ENCODE measurements around the gene CHL1. TPM values are rescaled to one million over a fixed set of nuclear protein-coding genes. Genes with fewer than 3 reads are reported as not detected.
A peak's percentile ranks its signal among the peaks of the same experiment; 100 is the strongest.

The CHL1 gene
- total RNA-seq, 4 donors from 2014 or later = 28.2 to 49.2 (median 35.8) TPM

DNA sequence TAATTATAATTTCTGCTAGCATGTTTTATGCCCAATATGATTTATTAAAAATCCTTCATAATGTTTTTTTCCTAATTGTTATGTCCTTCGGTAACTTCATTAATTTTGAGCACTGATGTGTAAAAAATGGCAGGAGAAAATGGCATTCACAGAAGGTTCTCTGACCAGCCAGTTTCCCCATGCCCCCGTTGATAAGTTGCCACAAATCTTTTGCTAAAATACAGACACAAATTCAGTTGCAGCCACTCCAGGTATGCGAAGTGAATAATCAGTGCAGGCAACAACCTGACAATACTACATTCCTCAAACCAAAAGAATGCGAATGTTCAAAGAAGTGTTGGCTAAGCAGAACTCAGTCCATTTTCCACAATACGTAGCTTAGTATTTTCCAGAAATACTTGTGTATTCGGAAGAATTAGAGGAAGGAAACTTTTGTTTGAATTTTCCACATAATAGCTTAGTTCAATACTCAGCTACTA is 32.7 kb downstream of the CHL1 start:
- H3K4me3 ChIP-seq = no peak overlapping the region
- WGBS, 2 donors (ENCODE audit: low coverage in 1 of 2) = 52 to 68% methylated on average over 6 of the region's 6 CpGs
- H3K27me3 ChIP-seq = peaks cover 1% of the 10 kb centered on the region
- TF ChIP-seq POLR2A (IDR thresholded peaks at IDR 0.05) (no peak), POLR2AphosphoS5 (IDR thresholded peaks at IDR 0.05) (no peak)
- H3K9me3 ChIP-seq = peaks cover 0 to under 1% (median 0%) of the 10 kb centered on the region in 3 donors
- no peak for ATAC-seq
- no peaks in the 10 kb centered on the region for H3K36me3 ChIP-seq
- no peaks in the 10 kb centered on the region for H3K4me1 ChIP-seq
- no peak overlapping the region for H3K27ac ChIP-seq

- ATAC-seq = no peak
- Histone ChIP-seq H3K36me3 (no peaks in the 10 kb centered on the region), H3K27ac (no peak overlapping the region), H3K27me3 (peaks cover 4% of the 10 kb centered on the region), H3K9me3 (no peaks in the 10 kb centered on the region), H3K4me3 (no peak overlapping the region), H3K4me1 (no peaks in the 10 kb centered on the region)
- 44 to 48% methylated on average over 3 to 4 of the region's 4 CpGs for WGBS, 2 donors (ENCODE audit: low coverage in 1 of 2)
- TF ChIP-seq POLR2A (IDR thresholded peaks at IDR 0.05) (no peak), CTCF (IDR thresholded peaks at IDR 0.05) (no peak), EP300 (IDR thresholded peaks at IDR 0.05) (no peak), POLR2AphosphoS5 (IDR thresholded peaks at IDR 0.05) (no peak)
These were observed 40.3 kb downstream of the CHL1 start for GRCh38 chr3:236881-237280.

DNA sequence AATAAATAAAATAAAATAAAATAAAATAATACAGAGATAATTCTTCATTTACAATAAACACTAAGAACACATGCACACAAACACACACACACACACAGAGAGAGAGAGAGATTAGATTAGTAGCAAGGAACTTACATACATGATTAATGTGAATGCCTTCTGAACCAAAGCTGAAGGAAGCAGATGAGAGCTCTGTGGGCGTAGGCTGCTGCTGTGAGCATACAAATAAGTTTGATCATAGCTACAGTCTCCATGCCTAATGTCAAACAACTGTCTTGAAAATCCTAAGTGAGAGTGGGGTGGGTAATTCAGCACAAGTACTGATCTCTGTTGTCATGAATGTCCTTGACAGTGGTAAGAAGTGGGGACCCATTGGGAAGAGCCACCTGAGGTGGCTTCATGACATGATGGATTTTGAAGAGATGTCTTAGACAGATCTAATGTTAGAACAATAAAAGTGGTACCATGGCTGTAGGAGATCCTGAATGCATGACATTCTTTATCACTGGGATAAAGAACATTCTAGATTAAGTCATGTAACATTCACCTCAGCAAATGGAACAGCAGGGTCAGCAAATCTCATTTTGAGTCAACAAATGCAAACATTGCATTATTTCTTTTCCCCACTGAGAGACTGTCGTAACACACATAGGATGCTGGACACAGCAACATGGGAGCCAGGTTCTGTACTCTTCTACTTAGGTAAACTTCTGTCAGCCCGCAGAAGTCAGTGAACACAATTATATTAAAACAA is 46.2 kb downstream of the CHL1 start:
- ATAC-seq = no peak
- Histone ChIP-seq H3K9me3 (no peaks in the 10 kb centered on the region), H3K4me3 (no peak overlapping the region), H3K36me3 (no peaks in the 10 kb centered on the region), H3K4me1 (no peaks in the 10 kb centered on the region), H3K27ac (no peak overlapping the region), H3K27me3 (no peaks in the 10 kb centered on the region)
- TF ChIP-seq POLR2AphosphoS5 (IDR thresholded peaks at IDR 0.05) (no peak), EP300 (IDR thresholded peaks at IDR 0.05) (no peak), CTCF (IDR thresholded peaks at IDR 0.05) (no peak)
- 88 to 93% methylated on average over 3 of the region's 3 CpGs for WGBS, 2 donors (ENCODE audit: low coverage in 1 of 2)

DNA sequence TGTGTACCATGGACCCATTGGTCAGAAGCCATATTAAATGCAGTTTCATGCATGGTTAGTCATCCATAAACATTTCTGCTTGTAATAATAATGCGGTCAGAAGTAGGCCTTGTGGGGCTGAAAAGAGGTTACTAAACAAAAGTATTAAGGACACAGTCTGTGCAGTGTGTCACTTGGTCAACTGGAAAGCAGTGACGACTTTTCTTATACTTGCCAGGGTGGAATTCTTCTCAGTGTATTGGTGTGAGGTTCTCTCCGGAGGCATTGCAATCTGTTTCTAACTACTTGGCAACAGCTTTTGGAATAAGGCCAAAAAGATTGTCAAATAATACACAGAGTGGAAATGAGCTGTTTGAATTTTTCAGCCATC is 46.8 kb downstream of the CHL1 start:
- WGBS, 2 donors (ENCODE audit: low coverage in 1 of 2) = 18 to 26% methylated on average over 2 to 3 of the region's 3 CpGs
- Histone ChIP-seq H3K27ac (no peak overlapping the region), H3K4me3 (no peak overlapping the region), H3K27me3 (no peaks in the 10 kb centered on the region), H3K9me3 (no peaks in the 10 kb centered on the region), H3K36me3 (no peaks in the 10 kb centered on the region), H3K4me1 (no peaks in the 10 kb centered on the region)
- peak; percentile 39 for ATAC-seq
- no peak for TF ChIP-seq POLR2AphosphoS5 (IDR thresholded peaks at IDR 0.05)
- TF ChIP-seq POLR2A (IDR thresholded peaks at IDR 0.05) = no peak
- TF ChIP-seq CTCF (IDR thresholded peaks at IDR 0.05) = no peak
- no peak for TF ChIP-seq EP300 (IDR thresholded peaks at IDR 0.05)

DNA sequence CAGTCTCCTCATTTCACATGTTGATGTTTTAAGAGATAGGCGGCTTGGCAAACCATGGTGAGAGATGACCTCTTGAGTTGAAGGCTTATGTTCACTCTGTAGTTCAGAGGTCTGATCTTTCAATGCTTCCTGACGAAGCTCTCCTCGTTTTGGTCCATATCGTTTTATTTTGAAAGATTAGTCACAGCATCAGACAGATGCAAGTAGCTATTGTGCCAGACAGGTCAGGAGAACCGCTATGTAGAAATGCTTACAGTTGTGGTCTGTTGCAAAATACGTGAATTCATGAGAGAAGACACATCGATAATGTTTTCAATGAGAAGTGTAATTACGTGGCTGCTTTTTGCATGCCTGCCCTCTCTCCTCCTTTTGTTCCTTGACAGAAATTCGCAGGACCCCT is 47.5 kb downstream of the CHL1 start:
- TF ChIP-seq EP300 (IDR thresholded peaks at IDR 0.05) (no peak), POLR2A (IDR thresholded peaks at IDR 0.05) (no peak), CTCF (IDR thresholded peaks at IDR 0.05) (no peak), POLR2AphosphoS5 (IDR thresholded peaks at IDR 0.05) (no peak)

More for the DNA sequence above, 47.5 kb downstream of the CHL1 start:
- no peaks in the 10 kb centered on the region for H3K9me3 ChIP-seq
- no peaks in the 10 kb centered on the region for H3K27me3 ChIP-seq
- no peak for ATAC-seq
- WGBS, 2 donors (ENCODE audit: low coverage in 1 of 2) = 76 to 84% methylated on average over 9 of the region's 9 CpGs
- H3K27ac ChIP-seq = no peak overlapping the region
- H3K4me3 ChIP-seq = no peak overlapping the region
- H3K36me3 ChIP-seq = no peaks in the 10 kb centered on the region
- no peaks in the 10 kb centered on the region for H3K4me1 ChIP-seq

Data from gastroesophageal sphincter (tissue), 4 donors.